ENCODE measurements around the gene DIP2C. TPM values are rescaled to one million over a fixed set of nuclear protein-coding genes. Genes with fewer than 3 reads are reported as not detected.
A peak's percentile ranks its signal among the peaks of the same experiment; 100 is the strongest.
"Not testable (repeated sequence)": the region's sequence is repeated elsewhere in the genome, so short reads cannot be mapped to it uniquely, and the experiment has no call there.

Gene DIP2C
- total RNA-seq, 1 donor from 2014 or later, result 38.5 TPM

DNA sequence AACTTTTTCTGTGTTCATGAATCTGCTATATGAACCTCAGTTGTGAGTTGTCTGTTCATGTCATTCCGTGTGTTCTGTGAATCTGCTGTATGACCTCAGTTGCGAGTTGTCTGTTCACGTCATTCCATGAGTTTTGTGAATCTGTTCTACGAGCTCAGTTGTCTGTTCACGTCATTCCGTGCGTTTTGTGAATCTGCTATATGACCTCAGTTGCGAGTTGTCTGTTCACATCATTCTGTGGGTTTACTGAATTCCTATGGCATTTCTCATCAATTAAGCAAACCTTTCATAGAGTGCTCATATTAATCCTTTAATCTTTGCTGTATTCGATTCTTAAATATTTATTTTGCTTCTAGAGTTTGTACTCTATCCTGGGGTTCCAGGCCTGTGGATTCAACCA, 150.6 kb downstream of the DIP2C start:
- DNase-seq (ENCODE audit: low spot score), result no peak

DNA sequence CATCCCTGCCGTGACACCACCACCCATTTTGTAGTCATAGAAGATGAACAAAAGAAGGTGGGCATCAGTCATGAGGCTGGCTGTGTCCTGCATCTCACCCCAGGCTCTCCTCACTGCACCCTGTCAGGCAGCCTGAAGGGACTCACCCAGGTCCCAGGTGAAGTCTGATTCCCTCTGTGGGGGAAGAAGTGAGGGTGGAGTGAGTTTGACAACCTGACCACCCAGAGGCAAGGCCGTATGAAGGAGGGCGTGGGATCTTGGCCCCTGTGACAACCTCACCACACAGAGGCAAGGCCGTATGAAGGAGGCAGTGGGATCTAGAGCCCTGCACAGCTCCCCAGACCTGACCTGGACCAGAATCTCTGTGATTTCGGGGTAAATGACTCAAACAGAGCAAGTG, 152.5 kb downstream of the DIP2C start:
- peak; percentile 37 for DNase-seq (ENCODE audit: low spot score)

DNA sequence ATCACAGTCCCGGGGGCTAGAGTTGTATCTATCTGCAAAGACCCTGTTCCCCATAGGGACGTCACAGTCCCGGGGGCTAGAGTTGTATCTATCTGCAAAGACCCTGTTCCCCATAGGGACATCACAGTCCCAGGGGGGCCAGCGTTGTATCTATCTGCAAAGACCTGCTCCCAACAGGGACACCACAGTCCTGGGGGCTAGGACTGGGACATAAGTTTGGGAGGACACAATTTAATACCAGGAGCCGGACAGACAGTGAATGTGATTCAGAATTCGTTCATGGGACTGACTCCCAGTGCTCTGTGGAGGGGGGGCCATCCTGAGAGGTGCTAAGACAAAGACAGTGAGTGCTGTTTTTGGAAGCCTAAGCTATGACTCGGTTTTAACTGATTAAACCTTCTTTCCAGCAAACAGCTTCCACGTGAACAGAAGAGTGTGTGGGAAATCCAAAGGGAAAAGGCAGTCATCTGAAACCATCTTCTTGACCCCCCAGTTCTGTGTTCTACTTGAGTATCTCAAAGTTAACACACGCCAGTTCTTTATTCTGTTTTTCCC, 153.0 kb downstream of the DIP2C start:
- no peak for DNase-seq (ENCODE audit: low spot score)

- DNase-seq (ENCODE audit: low spot score), result peak; percentile 53
These were observed 153.5 kb downstream of the DIP2C start for GRCh38 chr10:535952-536351.

GRCh38 chr10:535051-535450, 154.4 kb downstream of the DIP2C start:
- peak; percentile 74 for DNase-seq (ENCODE audit: low spot score)

DNA sequence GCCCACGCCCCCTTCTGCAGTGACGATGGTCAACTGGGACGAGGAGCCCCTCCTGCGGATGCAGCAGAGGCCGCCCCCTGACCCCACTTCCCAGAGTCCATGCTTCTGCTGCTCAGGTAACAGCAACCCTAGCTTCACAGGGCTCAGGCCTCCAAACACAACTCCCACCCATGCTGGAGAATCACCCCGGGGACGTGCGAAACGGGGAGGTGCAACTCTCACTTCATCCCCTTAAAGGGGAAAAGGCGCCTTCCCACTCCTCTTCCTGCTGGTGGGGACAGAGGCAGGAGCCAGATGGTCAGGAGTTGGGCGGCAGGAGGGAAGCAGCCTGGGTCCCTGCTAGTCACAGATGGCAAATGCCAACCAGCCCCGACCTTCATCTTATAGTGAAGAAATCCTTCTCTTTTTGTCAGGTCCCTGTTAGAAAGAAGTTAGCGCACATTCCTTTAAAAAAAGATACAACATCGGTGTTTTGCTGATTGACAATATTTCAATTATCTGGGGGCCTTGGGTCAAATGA, 155.4 kb downstream of the DIP2C start:
- peak; percentile 43 for DNase-seq (ENCODE audit: low spot score)

- no peak for DNase-seq (ENCODE audit: low spot score)
These were observed 155.9 kb downstream of the DIP2C start for GRCh38 chr10:533611-534010.

DNA sequence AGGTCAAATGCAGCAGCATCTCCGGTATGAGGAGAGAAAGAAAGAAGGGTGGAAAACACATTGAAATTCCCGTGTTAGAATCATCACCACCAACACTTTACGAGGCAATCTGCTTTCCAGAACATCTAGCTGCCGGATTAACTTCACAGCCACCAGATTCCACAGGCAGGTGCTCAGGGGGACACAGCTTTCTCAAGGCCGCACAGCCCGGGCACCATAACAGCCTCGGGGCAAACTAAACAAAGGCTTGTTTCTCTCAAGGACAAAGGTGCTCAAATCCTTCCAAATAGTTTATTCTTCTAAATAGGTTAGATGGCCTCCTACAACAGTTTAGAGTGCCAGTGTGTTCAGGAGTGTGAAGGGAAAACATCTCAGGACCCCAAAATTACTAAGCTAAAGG, 156.3 kb downstream of the DIP2C start:
- DNase-seq (ENCODE audit: low spot score), result peak; percentile 9

DNA sequence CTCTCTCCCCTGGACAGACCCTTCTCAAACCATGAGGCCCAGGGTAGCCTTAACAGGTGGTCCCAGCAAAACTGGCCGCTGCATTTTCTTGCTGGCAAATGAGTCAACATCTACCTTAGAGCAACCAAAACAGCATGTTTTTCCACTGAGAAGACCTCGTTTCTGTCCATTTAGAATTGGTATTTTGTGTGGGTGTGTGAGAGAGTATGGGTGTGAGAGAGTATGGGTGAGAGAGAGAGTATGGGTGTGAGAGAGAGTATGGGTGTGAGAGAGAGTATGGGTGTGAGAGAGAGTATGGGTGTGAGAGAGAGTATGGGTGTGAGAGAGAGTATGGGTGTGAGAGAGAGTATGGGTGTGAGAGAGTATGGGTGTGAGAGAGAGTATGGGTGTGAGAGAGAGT, 157.1 kb downstream of the DIP2C start:
- DNase-seq (ENCODE audit: low spot score), result not testable (repeated sequence)

- peak; percentile 85 for DNase-seq (ENCODE audit: low spot score)
These were observed 157.9 kb downstream of the DIP2C start for GRCh38 chr10:531541-531940.

DNA sequence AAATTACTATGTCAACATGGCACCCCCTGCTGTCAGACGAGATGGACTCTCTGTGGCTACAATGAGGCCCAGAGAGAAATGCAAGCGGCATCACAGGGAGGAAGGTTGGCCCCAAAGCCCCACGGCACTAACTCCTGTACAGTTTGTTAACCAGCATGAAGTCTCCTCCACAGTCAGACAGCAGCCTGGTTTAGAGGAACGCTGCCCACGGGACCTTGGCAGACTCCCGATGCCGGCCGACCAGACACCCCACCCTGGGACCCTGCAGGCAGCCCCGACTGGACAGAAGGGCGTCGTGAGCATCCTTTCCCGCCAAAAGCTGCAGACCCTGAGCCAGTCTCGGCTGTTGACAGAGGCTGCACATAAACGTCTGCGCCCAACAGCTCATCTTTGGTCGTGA, 158.8 kb downstream of the DIP2C start:
- DNase-seq (ENCODE audit: low spot score), result peak; percentile 79

DNA sequence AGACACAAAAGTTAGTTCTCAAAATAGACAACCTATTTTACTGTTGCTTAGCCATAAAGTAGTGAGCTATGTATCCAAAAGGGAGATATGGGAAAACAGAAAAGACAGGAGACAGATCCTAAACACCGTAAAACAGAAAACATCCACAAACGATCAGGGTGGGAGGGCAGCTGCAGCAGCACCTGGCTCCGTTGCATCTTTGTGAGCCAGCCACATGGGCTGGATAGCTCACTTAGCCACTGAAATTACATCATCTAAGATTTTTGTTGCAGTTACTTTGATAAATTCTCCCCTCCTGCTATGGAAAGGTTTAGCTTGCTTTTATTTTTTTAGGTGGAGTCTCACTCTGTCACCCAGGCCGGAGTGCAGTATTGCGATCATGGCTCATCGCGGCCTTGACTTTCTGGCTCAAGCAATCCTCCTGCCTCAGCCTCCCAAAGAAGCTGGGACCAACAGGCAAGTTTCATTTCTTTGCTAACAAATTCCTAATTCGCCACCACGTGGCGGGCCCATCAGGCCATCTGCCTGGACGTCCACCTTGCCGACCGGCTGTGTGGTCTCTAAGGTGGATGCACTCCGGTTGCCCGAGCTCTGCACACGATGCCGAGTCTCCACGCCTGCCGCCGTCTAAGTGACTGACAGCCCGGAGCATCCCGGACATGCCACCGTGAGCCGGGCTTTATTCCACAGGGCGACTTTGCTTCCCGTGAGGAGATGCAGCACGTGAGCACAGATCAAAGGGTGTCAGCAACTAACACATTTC, 159.8 kb downstream of the DIP2C start:
- peak; percentile 71 for DNase-seq (ENCODE audit: low spot score)

DNA sequence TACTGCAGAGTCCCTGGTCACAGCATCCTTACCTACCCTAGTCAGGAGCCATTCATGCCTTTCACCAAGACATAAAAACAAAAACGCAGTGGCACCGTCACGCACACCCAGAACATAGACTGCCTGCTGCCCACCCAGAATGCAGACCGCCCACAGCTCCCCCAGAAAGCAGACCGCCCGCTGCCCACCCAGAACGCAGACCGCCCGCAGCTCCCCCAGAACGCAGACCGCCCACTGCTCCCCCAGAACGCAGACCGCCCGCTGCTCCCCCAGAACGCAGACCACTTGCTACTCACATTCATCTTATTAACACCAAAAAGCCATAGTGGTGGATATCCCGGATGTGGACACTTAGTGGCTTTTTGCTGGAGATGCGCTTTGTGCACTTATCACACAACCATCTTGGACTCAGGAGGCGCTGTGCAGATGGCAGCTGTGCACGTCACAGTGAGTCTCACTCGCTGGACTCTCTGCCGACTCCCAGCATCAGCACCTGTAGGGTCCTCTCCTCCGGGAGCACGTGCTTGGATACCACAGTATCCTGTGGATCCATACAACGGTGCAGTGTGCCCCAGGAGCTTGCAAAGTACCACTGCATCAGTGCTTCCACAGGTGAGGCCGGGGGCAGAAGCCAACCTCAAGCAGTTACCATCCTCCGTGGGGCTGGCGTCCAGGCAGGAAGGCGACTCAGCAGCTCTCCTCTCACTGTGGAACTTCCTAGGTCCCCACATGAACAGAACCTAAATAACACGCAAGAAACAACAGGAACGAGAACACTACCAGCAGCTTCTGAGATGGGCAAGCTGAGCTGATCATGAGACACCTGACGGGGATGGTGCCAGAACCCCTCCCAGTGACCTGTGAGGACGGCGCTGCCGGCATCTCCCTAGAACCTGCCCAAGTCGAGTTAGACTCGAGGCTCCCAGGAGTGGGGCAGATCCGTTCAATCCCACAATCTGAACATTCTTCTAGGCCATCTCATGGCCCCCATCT, 161.0 kb downstream of the DIP2C start:
- DNase-seq (ENCODE audit: low spot score), result peak; percentile 49

GRCh38 chr10:527416-527815, 162.1 kb downstream of the DIP2C start:
- no peak for DNase-seq (ENCODE audit: low spot score)

DNA sequence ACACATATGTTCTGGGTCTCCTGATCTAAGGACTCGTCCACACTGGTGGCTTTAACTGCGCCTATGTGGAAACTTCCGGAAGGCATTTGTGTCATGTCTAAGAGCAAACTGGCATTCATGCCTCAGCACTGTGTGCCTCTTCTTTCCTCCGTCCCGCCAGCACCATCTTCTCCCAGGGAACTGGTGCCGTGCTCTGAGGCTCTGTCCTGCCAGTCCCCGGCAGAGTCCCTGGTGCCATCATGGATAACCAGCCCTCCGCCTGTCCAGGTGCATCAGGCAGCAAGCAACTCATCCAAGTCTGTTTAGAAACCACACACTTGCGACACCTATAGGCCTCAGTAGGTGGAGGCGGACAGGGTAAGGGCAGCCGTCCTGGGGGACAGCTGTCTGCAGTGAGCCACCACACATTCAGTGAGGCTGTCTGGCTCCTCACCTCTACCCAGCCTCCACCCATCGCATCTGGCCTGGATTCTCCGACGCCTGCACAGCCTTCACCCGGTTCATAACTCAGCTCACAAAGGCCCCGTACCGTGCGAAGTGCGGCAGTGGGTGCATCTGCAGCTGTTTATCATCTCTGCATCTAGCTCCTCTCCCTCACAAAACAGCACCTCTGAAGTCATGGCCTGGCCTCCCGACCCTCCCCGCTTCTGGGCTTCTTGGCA, 162.7 kb downstream of the DIP2C start:
- peak; percentile 72 for DNase-seq (ENCODE audit: low spot score)

GRCh38 chr10:525565-526315, 163.7 kb downstream of the DIP2C start:
- peak; percentile 86 for DNase-seq (ENCODE audit: low spot score)

DNA sequence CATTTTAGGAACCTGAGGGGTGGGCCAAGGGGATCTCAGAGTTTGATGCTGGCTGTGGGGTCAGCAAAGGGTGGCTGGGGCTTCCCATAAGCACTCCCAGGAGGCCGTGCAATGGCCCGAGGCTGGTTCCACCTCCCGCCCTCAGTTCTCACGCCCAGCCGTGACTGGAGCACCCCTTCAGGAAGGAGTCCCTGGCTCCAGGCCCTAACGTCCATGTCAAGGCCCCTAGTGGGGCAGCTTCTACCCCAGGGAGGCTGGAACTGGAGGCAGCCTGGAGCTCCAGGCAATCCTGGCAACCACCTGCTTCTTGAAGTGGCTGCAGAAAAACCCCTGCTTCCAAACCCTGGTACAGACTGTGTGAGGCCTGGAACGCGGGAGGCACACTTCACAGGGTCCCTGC, 165.5 kb downstream of the DIP2C start:
- DNase-seq (ENCODE audit: low spot score), result peak; percentile 67

GRCh38 chr10:522350-522749, 167.1 kb downstream of the DIP2C start:
- peak; percentile 80 for DNase-seq (ENCODE audit: low spot score)

GRCh38 chr10:521261-522250, 167.9 kb downstream of the DIP2C start:
- peak; percentile 87 for DNase-seq (ENCODE audit: low spot score)
